ENCODE measurements around the gene PWP2. TPM values are rescaled to one million over a fixed set of nuclear protein-coding genes. Genes with fewer than 3 reads are reported as not detected.

Gene PWP2
- polyA plus RNA-seq, 1 donor (not counting 4 experiments of a cell fraction or from before 2014, with no cell fraction given) = 27.3 TPM

- no peaks in the 10 kb centered on the region for H3K27me3 ChIP-seq (ENCODE audit: control insufficient read depth, extremely low read depth, insufficient read depth, low read length)
- no peak overlapping the region for H2AFZ ChIP-seq (ENCODE audit: control insufficient read depth, low read length)
- no peaks in the 10 kb centered on the region for H3K9me3 ChIP-seq (ENCODE audit: control insufficient read depth, low read depth, low read length)
- TF ChIP-seq CTCF (optimal IDR thresholded peaks at IDR 0.05 in 1 of 3, IDR thresholded peaks at IDR 0.05 in 1 of 3, conservative IDR thresholded peaks at IDR 0.05 in 1 of 3; ENCODE audit: extremely low read depth in 1 of 3, insufficient read depth in 2 of 3, low read length in 3 of 3) (no peak), EZH2 (IDR thresholded peaks at IDR 0.05; ENCODE audit: low read length) (no peak)
- H3K4me1 ChIP-seq (ENCODE audit: control insufficient read depth, extremely low read depth, insufficient read depth, low read length) = peaks cover 7% of the 10 kb centered on the region
- H3K27ac ChIP-seq (ENCODE audit: control insufficient read depth, insufficient read depth, low read length) = no peak overlapping the region
- H3K4me2 ChIP-seq (ENCODE audit: control insufficient read depth, extremely low read depth, insufficient read depth, low read depth, low read length) = no peak overlapping the region
- H3K36me3 ChIP-seq (ENCODE audit: control insufficient read depth in 2 of 2, extremely low read depth in 1 of 2, insufficient read depth in 2 of 2, low read length in 2 of 2) = peaks cover 27 to 37% of the 10 kb centered on the region in 2 experiments
- no peak overlapping the region for H3K4me3 ChIP-seq (ENCODE audit: control insufficient read depth in 2 of 3, extremely low read depth in 1 of 3, insufficient read depth in 2 of 3, low read depth in 1 of 3, low read length in 3 of 3)
- FAIRE-seq (no peak), DNase-seq (ENCODE audit: low read depth, low spot score) (no peak)
- H3K9ac ChIP-seq (ENCODE audit: control insufficient read depth, extremely low read depth, insufficient read depth, low read length) = no peak overlapping the region
- H3K9me1 ChIP-seq (ENCODE audit: control insufficient read depth, extremely low read depth, insufficient read depth, low read length) = peaks cover 2% of the 10 kb centered on the region
- no peaks in the 10 kb centered on the region for H4K20me1 ChIP-seq (ENCODE audit: control insufficient read depth, extremely low read depth, insufficient read depth, low read length)
- dilution Hi-C loops (cut with MboI; ENCODE audit: extremely low pct_ligation_motif_present, low sequenced_read_pairs) = no loop called here
- H3K79me2 ChIP-seq (ENCODE audit: control insufficient read depth, insufficient read depth, low read length) = no peaks in the 10 kb centered on the region
Observed at GRCh38 chr21:44079846-44080245, 27.4 kb upstream of the PWP2 start.

GRCh38 chr21:44082648-44083440 is 24.4 kb upstream of the PWP2 start:
- peaks cover 2% of the 10 kb centered on the region for H3K9me1 ChIP-seq (ENCODE audit: control insufficient read depth, extremely low read depth, insufficient read depth, low read length)
- H4K20me1 ChIP-seq (ENCODE audit: control insufficient read depth, extremely low read depth, insufficient read depth, low read length) = no peaks in the 10 kb centered on the region
- no peak for TF ChIP-seq CTCF (optimal IDR thresholded peaks at IDR 0.05 in 1 of 3, IDR thresholded peaks at IDR 0.05 in 1 of 3, conservative IDR thresholded peaks at IDR 0.05 in 1 of 3; ENCODE audit: extremely low read depth in 1 of 3, insufficient read depth in 2 of 3, low read length in 3 of 3)
- no peak for TF ChIP-seq EZH2 (IDR thresholded peaks at IDR 0.05; ENCODE audit: low read length)
- H3K9me3 ChIP-seq (ENCODE audit: control insufficient read depth, low read depth, low read length) = no peaks in the 10 kb centered on the region
- H3K4me1 ChIP-seq (ENCODE audit: control insufficient read depth, extremely low read depth, insufficient read depth, low read length) = peaks cover 7% of the 10 kb centered on the region
- dilution Hi-C loops (cut with MboI; ENCODE audit: extremely low pct_ligation_motif_present, low sequenced_read_pairs) = no loop called here
- H3K27ac ChIP-seq (ENCODE audit: control insufficient read depth, insufficient read depth, low read length) = no peak overlapping the region
- no peak overlapping the region for H3K9ac ChIP-seq (ENCODE audit: control insufficient read depth, extremely low read depth, insufficient read depth, low read length)
- no peak overlapping the region for H3K4me2 ChIP-seq (ENCODE audit: control insufficient read depth, extremely low read depth, insufficient read depth, low read depth, low read length)
- no peak overlapping the region for H3K4me3 ChIP-seq (ENCODE audit: control insufficient read depth in 2 of 3, extremely low read depth in 1 of 3, insufficient read depth in 2 of 3, low read depth in 1 of 3, low read length in 3 of 3)
- H2AFZ ChIP-seq (ENCODE audit: control insufficient read depth, low read length) = no peak overlapping the region
- H3K36me3 ChIP-seq (ENCODE audit: control insufficient read depth in 2 of 2, extremely low read depth in 1 of 2, insufficient read depth in 2 of 2, low read length in 2 of 2) = peaks cover 34 to 44% of the 10 kb centered on the region in 2 experiments
- FAIRE-seq = peak; percentile 56
- H3K27me3 ChIP-seq (ENCODE audit: control insufficient read depth, extremely low read depth, insufficient read depth, low read length) = no peaks in the 10 kb centered on the region
- H3K79me2 ChIP-seq (ENCODE audit: control insufficient read depth, insufficient read depth, low read length) = no peaks in the 10 kb centered on the region
- peak; percentile 9 for DNase-seq (ENCODE audit: low read depth, low spot score)

All from keratinocyte (primary cell).